ENCODE results near the gene MTA1.
A peak's percentile ranks its signal among the peaks of the same experiment; 100 is the strongest.

MTA1 gene

GRCh38 chr14:105398726-105399465, 20.7 kb upstream of the MTA1 start:
- peak overlapping the region; percentile 79 for H3K4me3 ChIP-seq (ENCODE audit: low read depth, low read length)
- CTCF ChIA-PET = interaction anchor here (0.7 to 1.7 kb wide), 6 partner anchors 10 to 91 kb away, joined by 3 to 8 read pairs (median 3); no protein-coding TSS in a partner anchor
- DNase-seq (ENCODE audit: low read depth, low spot score) = no peak
- POLR2A ChIA-PET = interaction anchor here (2.0 kb wide), 1 partner anchor 12 kb away, joined by 8 read pairs; no protein-coding TSS in a partner anchor
- no peak for TF ChIP-seq CTCF (IDR thresholded peaks at IDR 0.05; ENCODE audit: insufficient read depth, low read length, missing control alignments)

- no peak for DNase-seq (ENCODE audit: low read depth, low spot score)
- peak overlapping the region; percentile 79 for H3K4me3 ChIP-seq (ENCODE audit: low read depth, low read length)
- ChIA-PET CTCF (interaction anchor here (0.7 to 1.7 kb wide), 7 partner anchors 10 to 91 kb away, joined by 3 to 8 read pairs (median 3); no protein-coding TSS in a partner anchor), POLR2A (interaction anchor here (2.0 kb wide), 1 partner anchor 12 kb away, joined by 8 read pairs; no protein-coding TSS in a partner anchor)
- TF ChIP-seq CTCF (IDR thresholded peaks at IDR 0.05; ENCODE audit: insufficient read depth, low read length, missing control alignments) = no peak
Measured at GRCh38 chr14:105399466-105399775, 20.2 kb upstream of the MTA1 start.

GRCh38 chr14:105400016-105400415, 19.6 kb upstream of the MTA1 start:
- CTCF ChIA-PET = interaction anchor here (0.8 to 1.7 kb wide), 3 partner anchors 16 to 81 kb away, joined by 3 to 8 read pairs (median 3); no protein-coding TSS in a partner anchor
- DNase-seq (ENCODE audit: low read depth, low spot score) = no peak
- POLR2A ChIA-PET = interaction anchor here (0.6 to 2.0 kb wide), 2 partner anchors 11 to 35 kb away, joined by 3 to 8 read pairs; no protein-coding TSS in a partner anchor
- TF ChIP-seq CTCF (IDR thresholded peaks at IDR 0.05; ENCODE audit: insufficient read depth, low read length, missing control alignments) = no peak
- 0 out of 2 replicates have a peak overlapping the region, but pooled peaks have one; percentile 79 for H3K4me3 ChIP-seq (ENCODE audit: low read depth, low read length)

GRCh38 chr14:105401699-105402098, 17.9 kb upstream of the MTA1 start:
- H3K4me3 ChIP-seq (ENCODE audit: low read depth, low read length) = no peak overlapping the region
- ChIA-PET CTCF (interaction anchor here (1.6 kb wide), 1 partner anchor 31 kb away, joined by 6 read pairs; no protein-coding TSS in a partner anchor), POLR2A (no interaction called here)
- no peak for TF ChIP-seq CTCF (IDR thresholded peaks at IDR 0.05; ENCODE audit: insufficient read depth, low read length, missing control alignments)
- no peak for DNase-seq (ENCODE audit: low read depth, low spot score)

GRCh38 chr14:105408592-105408991, 11.0 kb upstream of the MTA1 start:
- DNase-seq (ENCODE audit: low read depth, low spot score) = no peak
- ChIA-PET CTCF (no interaction called here), POLR2A (no interaction called here)
- H3K4me3 ChIP-seq (ENCODE audit: low read depth, low read length) = no peak overlapping the region
- no peak for TF ChIP-seq CTCF (IDR thresholded peaks at IDR 0.05; ENCODE audit: insufficient read depth, low read length, missing control alignments)

- no peak for TF ChIP-seq CTCF (IDR thresholded peaks at IDR 0.05; ENCODE audit: insufficient read depth, low read length, missing control alignments)
- no peak for DNase-seq (ENCODE audit: low read depth, low spot score)
- H3K4me3 ChIP-seq (ENCODE audit: low read depth, low read length) = no peak overlapping the region
- CTCF ChIA-PET = interaction anchor here (1.6 kb wide), 1 partner anchor 81 kb away, joined by 5 read pairs; no protein-coding TSS in a partner anchor
- POLR2A ChIA-PET = no interaction called here
Measured at GRCh38 chr14:105409364-105409763, 10.3 kb upstream of the MTA1 start.
